Measurements from ENCODE around the gene PTPRE.

The PTPRE gene

DNA sequence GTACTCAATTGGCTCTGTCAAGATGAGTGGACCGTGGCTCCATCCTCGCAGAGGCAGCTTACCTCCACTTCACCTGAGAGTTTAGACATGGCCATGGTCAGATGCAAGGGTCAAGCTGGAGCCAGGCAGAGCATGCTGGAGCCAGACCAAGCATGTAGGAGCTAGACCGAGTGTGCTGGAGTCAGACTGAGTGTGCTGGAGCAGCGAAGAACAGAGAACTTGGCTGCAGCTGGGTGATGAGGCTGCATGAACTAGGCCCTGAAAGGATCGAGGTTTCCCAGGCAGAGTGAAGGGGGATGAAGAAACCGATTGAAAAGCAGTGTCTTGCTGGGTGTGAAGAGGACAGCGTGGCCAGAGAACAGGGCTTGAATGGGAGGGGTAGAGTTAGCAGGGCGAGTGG, 133.2 kb downstream of the PTPRE start:
- Histone ChIP-seq H4K20me1 (ENCODE audit: insufficient read depth) (no peaks in the 10 kb centered on the region), H3K4me1 (ENCODE audit: low read depth, poor library complexity, severe bottlenecking) (no peaks in the 10 kb centered on the region), H2AFZ (ENCODE audit: low read depth) (no peak overlapping the region), H3K27ac (no peak overlapping the region), H3K79me2 (ENCODE audit: insufficient read depth, low read depth) (no peaks in the 10 kb centered on the region), H3K36me3 (ENCODE audit: insufficient read depth) (no peaks in the 10 kb centered on the region), H3K4me2 (no peak overlapping the region), H3K4me3 (IDR thresholded peaks at IDR 0.05; ENCODE audit: insufficient read depth, low read depth, low read length) (no peak overlapping the region), H3K9ac (no peak overlapping the region), H3K27me3 (ENCODE audit: insufficient read depth, low read depth) (no peaks in the 10 kb centered on the region)
- TF ChIP-seq CTCF (conservative IDR thresholded peaks at IDR 0.05; ENCODE audit: low read depth, low read length) = no peak

DNA sequence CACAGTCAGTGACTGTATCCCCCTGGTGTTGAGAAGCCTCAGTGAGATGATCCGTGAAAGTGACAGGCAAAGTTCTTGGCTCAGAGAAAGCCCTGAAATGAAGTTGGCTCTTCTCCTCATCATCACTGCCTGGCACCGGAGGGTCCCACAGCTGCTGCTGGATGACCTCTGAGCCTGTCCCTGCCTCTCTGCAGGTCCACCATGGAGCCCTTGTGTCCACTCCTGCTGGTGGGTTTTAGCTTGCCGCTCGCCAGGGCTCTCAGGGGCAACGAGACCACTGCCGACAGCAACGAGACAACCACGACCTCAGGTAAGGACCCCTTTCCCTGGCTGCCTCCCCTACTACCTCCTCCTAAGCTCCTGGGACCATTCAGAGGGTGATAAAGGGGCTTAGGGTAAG, 133.8 kb downstream of the PTPRE start:
- TF ChIP-seq CTCF (conservative IDR thresholded peaks at IDR 0.05; ENCODE audit: low read depth, low read length) = no peak
- H3K27me3 ChIP-seq (ENCODE audit: insufficient read depth, low read depth) = no peaks in the 10 kb centered on the region
- H3K4me2 ChIP-seq = no peak overlapping the region

DNA sequence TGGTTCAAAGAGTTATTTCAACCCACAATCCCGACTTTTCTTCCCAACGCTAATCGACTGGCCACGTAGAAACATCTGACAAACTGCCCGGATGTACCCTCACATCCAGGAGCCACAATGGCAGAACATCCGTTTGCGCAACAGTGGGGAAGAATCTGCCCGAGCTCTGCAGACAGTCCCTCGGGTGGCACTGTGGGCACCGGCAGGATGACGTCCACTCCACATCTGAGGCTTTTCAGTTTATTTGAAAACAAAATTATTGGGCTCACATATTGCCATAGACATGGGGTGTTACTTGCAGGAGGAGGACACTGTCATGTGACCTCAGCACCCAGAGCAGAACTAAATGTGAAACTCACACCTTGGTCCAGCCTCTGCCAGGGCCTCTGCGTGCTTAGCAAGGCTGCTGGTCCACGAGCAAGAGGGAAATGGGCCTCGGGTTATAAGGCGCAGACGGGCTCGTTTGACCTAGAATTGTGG, 135.3 kb downstream of the PTPRE start:
- no peak overlapping the region for H3K4me2 ChIP-seq

More for the DNA sequence above, 133.8 kb downstream of the PTPRE start:
- Histone ChIP-seq H3K79me2 (ENCODE audit: insufficient read depth, low read depth) (no peaks in the 10 kb centered on the region), H2AFZ (ENCODE audit: low read depth) (no peak overlapping the region), H3K36me3 (ENCODE audit: insufficient read depth) (no peaks in the 10 kb centered on the region), H3K4me3 (IDR thresholded peaks at IDR 0.05; ENCODE audit: insufficient read depth, low read depth, low read length) (no peak overlapping the region), H3K27ac (no peak overlapping the region), H4K20me1 (ENCODE audit: insufficient read depth) (no peaks in the 10 kb centered on the region), H3K4me1 (ENCODE audit: low read depth, poor library complexity, severe bottlenecking) (no peaks in the 10 kb centered on the region), H3K9ac (no peak overlapping the region)

GRCh38 chr10:128043259-128044045, 136.5 kb downstream of the PTPRE start:
- Histone ChIP-seq H4K20me1 (ENCODE audit: insufficient read depth) (no peaks in the 10 kb centered on the region), H3K4me1 (ENCODE audit: low read depth, poor library complexity, severe bottlenecking) (no peaks in the 10 kb centered on the region), H3K9ac (no peak overlapping the region), H3K36me3 (ENCODE audit: insufficient read depth) (no peaks in the 10 kb centered on the region), H3K27ac (no peak overlapping the region), H2AFZ (ENCODE audit: low read depth) (no peak overlapping the region), H3K4me3 (IDR thresholded peaks at IDR 0.05; ENCODE audit: insufficient read depth, low read depth, low read length) (no peak overlapping the region), H3K79me2 (ENCODE audit: insufficient read depth, low read depth) (no peaks in the 10 kb centered on the region), H3K4me2 (no peak overlapping the region), H3K27me3 (ENCODE audit: insufficient read depth, low read depth) (no peaks in the 10 kb centered on the region)
- no peak for TF ChIP-seq CTCF (conservative IDR thresholded peaks at IDR 0.05; ENCODE audit: low read depth, low read length)

More for the DNA sequence above, 135.3 kb downstream of the PTPRE start:
- Histone ChIP-seq H4K20me1 (ENCODE audit: insufficient read depth) (no peaks in the 10 kb centered on the region), H3K4me3 (IDR thresholded peaks at IDR 0.05; ENCODE audit: insufficient read depth, low read depth, low read length) (no peak overlapping the region), H3K36me3 (ENCODE audit: insufficient read depth) (no peaks in the 10 kb centered on the region), H3K79me2 (ENCODE audit: insufficient read depth, low read depth) (no peaks in the 10 kb centered on the region), H3K4me1 (ENCODE audit: low read depth, poor library complexity, severe bottlenecking) (no peaks in the 10 kb centered on the region), H2AFZ (ENCODE audit: low read depth) (no peak overlapping the region), H3K9ac (no peak overlapping the region), H3K27me3 (ENCODE audit: insufficient read depth, low read depth) (no peaks in the 10 kb centered on the region), H3K27ac (no peak overlapping the region)
- TF ChIP-seq CTCF (conservative IDR thresholded peaks at IDR 0.05; ENCODE audit: low read depth, low read length) = no peak

Measured in KMS-11 (cell line).